GM12874 (cell line): ENCODE results near the gene RNF145.

Experiments
- TF ChIP-seq, protein P1 (sequence below): IDR thresholded peaks from 2 replicates; pipeline ENCODE4 v1.5.1; 2011; ENCODE audit warnings: low read depth, mild to moderate bottlenecking, control low read depth, low read length, moderate library complexity; ENCODE audit not compliant: insufficient read depth

The RNF145 gene

DNA sequence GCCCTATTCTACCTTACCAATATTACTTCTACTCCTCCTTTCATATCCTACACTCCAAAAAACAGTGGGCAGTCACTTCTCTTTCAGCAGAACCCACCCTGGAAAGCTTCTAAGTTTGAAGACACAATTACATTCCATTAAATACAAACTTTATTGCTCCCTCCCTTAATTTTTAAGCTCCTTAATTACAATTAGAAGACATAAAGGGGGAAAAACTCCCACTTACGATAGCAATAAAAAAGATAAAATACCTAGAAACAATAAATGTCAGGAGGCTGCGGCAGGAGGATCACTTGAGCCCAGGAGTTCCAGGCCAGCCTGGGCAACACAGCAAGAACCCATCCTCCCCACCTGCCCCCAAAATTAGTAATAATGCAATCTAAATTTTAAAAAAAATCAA is 9.6 kb downstream of the RNF145 start:
- TF ChIP-seq, protein P1, sequence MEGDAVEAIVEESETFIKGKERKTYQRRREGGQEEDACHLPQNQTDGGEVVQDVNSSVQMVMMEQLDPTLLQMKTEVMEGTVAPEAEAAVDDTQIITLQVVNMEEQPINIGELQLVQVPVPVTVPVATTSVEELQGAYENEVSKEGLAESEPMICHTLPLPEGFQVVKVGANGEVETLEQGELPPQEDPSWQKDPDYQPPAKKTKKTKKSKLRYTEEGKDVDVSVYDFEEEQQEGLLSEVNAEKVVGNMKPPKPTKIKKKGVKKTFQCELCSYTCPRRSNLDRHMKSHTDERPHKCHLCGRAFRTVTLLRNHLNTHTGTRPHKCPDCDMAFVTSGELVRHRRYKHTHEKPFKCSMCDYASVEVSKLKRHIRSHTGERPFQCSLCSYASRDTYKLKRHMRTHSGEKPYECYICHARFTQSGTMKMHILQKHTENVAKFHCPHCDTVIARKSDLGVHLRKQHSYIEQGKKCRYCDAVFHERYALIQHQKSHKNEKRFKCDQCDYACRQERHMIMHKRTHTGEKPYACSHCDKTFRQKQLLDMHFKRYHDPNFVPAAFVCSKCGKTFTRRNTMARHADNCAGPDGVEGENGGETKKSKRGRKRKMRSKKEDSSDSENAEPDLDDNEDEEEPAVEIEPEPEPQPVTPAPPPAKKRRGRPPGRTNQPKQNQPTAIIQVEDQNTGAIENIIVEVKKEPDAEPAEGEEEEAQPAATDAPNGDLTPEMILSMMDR: no peak

- TF ChIP-seq, protein P1: no peak
Observed at GRCh38 chr5:159199225-159199624, 10.1 kb downstream of the RNF145 start.

DNA sequence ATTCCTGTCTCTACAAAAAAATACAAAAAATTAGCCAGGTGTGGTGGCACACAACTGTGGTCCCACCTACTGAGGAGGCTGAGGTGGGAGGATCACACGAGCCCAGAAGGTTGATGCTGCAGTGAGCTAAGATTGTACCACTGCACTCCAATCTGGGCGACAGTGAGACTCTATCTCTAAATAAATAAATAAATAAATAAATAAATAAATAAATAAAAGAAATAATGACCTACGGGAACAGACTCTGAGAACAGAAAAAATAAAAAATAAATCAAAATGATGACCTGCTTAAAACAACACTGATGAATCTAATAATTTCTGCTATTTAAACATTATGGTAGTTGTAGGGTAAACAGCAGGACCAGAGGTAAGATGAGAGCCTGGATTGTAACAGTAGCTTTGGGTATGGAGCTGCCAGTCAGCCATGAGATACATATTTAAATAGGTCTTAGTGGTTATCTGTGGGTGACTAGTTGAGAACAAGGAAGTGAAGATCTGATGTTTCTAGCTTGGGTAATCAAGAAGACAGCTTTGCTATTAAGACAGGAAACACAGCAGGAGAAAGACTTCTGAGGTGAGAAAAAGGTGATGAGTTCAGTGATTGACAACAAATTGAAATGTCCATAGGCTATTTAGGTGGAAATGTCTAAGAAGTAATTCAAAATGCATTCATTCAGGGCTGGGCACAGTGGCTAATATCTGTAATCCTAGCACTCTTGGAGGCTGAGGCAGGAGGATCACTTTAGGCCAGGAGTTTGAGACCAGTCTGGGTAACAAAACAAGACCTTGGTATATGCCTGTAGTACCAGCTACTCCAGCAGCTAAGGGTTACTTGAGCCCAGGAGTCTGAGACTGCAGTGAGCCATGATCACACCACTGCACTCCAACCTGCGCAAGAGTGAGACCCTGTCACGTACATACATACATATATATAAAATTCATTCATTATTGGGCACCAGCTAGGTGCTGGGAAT is 11.0 kb downstream of the RNF145 start:
- TF ChIP-seq, protein P1: no peak

DNA sequence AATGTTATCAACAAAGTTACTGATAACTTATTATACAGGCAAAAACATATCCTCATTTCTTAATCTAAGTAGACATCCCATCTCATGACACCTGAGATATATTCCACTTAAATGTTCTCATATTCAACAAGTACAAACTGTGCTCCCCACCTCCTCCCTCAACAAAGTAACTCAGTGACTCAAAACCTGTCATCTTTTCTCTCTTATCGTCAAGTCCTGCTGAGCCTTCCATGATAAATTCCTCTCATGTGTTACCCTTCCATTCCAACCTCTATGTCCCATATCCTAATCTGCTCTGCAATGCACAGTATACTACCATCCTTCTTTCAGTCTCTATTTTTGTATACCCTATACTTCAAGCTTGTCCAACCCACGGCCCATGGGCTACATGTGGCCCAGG is 13.6 kb downstream of the RNF145 start:
- TF ChIP-seq, protein P1: no peak

DNA sequence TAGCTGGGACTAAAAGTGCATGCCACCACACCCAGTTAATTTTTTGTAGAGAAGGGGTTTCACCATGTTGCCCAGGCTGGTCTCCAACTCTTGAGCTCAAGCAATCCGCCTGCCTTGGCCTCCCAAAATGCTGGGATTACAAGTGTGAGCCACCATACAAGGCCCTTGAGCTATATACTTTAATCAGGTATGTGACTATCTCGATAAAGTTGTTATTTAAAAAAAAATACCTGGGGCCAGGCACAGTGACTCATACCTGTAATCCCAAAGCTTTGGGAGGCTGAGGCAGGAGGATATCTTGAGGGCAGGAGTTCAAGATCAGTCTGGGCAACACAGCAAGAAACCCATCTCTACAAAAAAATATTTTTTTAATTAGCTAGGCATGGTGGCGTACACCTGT is 19.2 kb downstream of the RNF145 start:
- TF ChIP-seq, protein P1: no peak

- TF ChIP-seq, protein P1: no peak
Observed at GRCh38 chr5:159189310-159189709, 20.0 kb downstream of the RNF145 start.

GRCh38 chr5:159187719-159188118 is 21.6 kb downstream of the RNF145 start:
- TF ChIP-seq, protein P1: no peak
